HUES48 (cell line): ENCODE results near the gene ARGFX.
"Not testable (repeated sequence)": the region's sequence is repeated elsewhere in the genome, so short reads cannot be mapped to it uniquely, and the experiment has no call there.

Experiments used
- H3K27ac ChIP-seq: one replicate; pipeline ENCODE4 v1.7.0; 2013; ENCODE audit warnings: low read depth, low read length, inconsistent platforms
- H3K27me3 ChIP-seq: 2 replicates; pipeline ENCODE4 v1.6.1; 2013; ENCODE audit warnings: mild to moderate bottlenecking, low read length; ENCODE audit not compliant: control insufficient read depth, insufficient read depth
- H3K36me3 ChIP-seq: 2 replicates; pipeline ENCODE4 v1.6.1; 2013; ENCODE audit warnings: low read length; ENCODE audit not compliant: control insufficient read depth, insufficient read depth
- H3K4me1 ChIP-seq: 2 replicates; pipeline ENCODE4 v1.6.1; 2013; ENCODE audit warnings: mild to moderate bottlenecking, low read length; ENCODE audit not compliant: control insufficient read depth, insufficient read depth
- H3K4me3 ChIP-seq: 2 replicates; pipeline ENCODE4 v1.5.1; 2013; ENCODE audit warnings: mild to moderate bottlenecking, low read depth, low read length
- H3K9ac ChIP-seq: 2 replicates; pipeline ENCODE4 v1.6.1; 2013; ENCODE audit warnings: mild to moderate bottlenecking, low read depth, low read length, moderate library complexity
- H3K9me3 ChIP-seq: 2 replicates; pipeline ENCODE4 v1.6.1; 2013; ENCODE audit warnings: low read length; ENCODE audit not compliant: control insufficient read depth, insufficient read depth

Gene ARGFX

GRCh38 chr3:121599900-121600299, 32.2 kb downstream of the ARGFX start:
- not testable (repeated sequence) for H3K36me3 ChIP-seq, H3K27me3 ChIP-seq, H3K27ac ChIP-seq, H3K9ac ChIP-seq, H3K9me3 ChIP-seq, H3K4me3 ChIP-seq
- H3K4me1 ChIP-seq = peaks cover 33% of the 10 kb centered on the region

GRCh38 chr3:121601212-121601812, 33.6 kb downstream of the ARGFX start:
- H3K27ac ChIP-seq = no peak overlapping the region
- no peaks in the 10 kb centered on the region for H3K9me3 ChIP-seq
- no peaks in the 10 kb centered on the region for H3K36me3 ChIP-seq
- H3K9ac ChIP-seq = no peak overlapping the region
- peaks cover 28% of the 10 kb centered on the region for H3K4me1 ChIP-seq
- no peak overlapping the region for H3K4me3 ChIP-seq
- H3K27me3 ChIP-seq = no peaks in the 10 kb centered on the region

- Histone ChIP-seq H3K9ac (no peak overlapping the region), H3K27ac (no peak overlapping the region), H3K36me3 (no peaks in the 10 kb centered on the region), H3K27me3 (no peaks in the 10 kb centered on the region), H3K4me1 (peaks cover 19% of the 10 kb centered on the region), H3K9me3 (no peaks in the 10 kb centered on the region), H3K4me3 (no peak overlapping the region)
These were observed 37.0 kb downstream of the ARGFX start for GRCh38 chr3:121604759-121605158.

- Histone ChIP-seq H3K27me3 (no peaks in the 10 kb centered on the region), H3K4me1 (peaks cover 12% of the 10 kb centered on the region), H3K27ac (no peak overlapping the region), H3K4me3 (no peak overlapping the region), H3K9ac (no peak overlapping the region), H3K36me3 (no peaks in the 10 kb centered on the region), H3K9me3 (no peaks in the 10 kb centered on the region)
These were observed 38.4 kb downstream of the ARGFX start for GRCh38 chr3:121606106-121606505.
